Measurements from ENCODE around the gene FGF14. TPM values are rescaled to one million over a fixed set of nuclear protein-coding genes. Genes with fewer than 3 reads are reported as not detected.

FGF14 gene
- total RNA-seq, 1 experiment from 2014 or later = 0.22 TPM

GRCh38 chr13:101747039-101747438 lies 654.8 kb downstream of the FGF14 start:
- no peaks in the 10 kb centered on the region for H3K23me2 ChIP-seq (ENCODE audit: insufficient read length, low read depth, low read length, poor library complexity, severe bottlenecking)
- no peak overlapping the region for H2BK5ac ChIP-seq (ENCODE audit: insufficient read length, low read length)
- no peak overlapping the region for H2AFZ ChIP-seq (ENCODE audit: low read length)
- no peak overlapping the region for H4K91ac ChIP-seq (ENCODE audit: insufficient read length, low read depth, low read length)
- Mint-ChIP-seq H3K4me1 (peaks cover 4 to 6% of the 10 kb centered on the region in 2 experiments; a peak in 3 of 4 replicates), H3K9me3 (no peaks in the 10 kb centered on the region), H3K27ac (no peak overlapping the region), H3K4me3 (no peak overlapping the region), H3K36me3 (ENCODE audit: insufficient read depth in 1 of 3, low read depth in 3 of 3) (no peaks in the 10 kb centered on the region), H3K27me3 (ENCODE audit: low read depth) (no peaks in the 10 kb centered on the region)
- no peak for TF ChIP-seq CTCF (conservative IDR thresholded peaks at IDR 0.05)
- no peaks in the 10 kb centered on the region for H3K79me1 ChIP-seq (ENCODE audit: insufficient read depth, low read depth, low read length, poor library complexity, severe bottlenecking)
- no peak overlapping the region for H3K18ac ChIP-seq (ENCODE audit: insufficient read length, low read depth, low read length)
- no peak overlapping the region for H3T11ph ChIP-seq (ENCODE audit: low read length)
- no peak overlapping the region for H2BK20ac ChIP-seq (ENCODE audit: low read depth, low read length, poor library complexity, severe bottlenecking)
- H3K4me1 ChIP-seq (ENCODE audit: insufficient read depth, low read length) = peaks cover 3% of the 10 kb centered on the region; the same call in 1 of the 2 replicates
- no peaks in the 10 kb centered on the region for H3K9me3 ChIP-seq (ENCODE audit: control insufficient read depth, low read depth, low read length)
- H4K5ac ChIP-seq (ENCODE audit: insufficient read length, low read depth, low read length) = no peak overlapping the region
- no peak overlapping the region for H3K4me2 ChIP-seq (ENCODE audit: insufficient read depth, insufficient read length, low read length)
- H4K8ac ChIP-seq (replicated peaks; ENCODE audit: insufficient read length, low read depth, low read length) = no peak overlapping the region
- no peak overlapping the region for H3K27ac ChIP-seq (ENCODE audit: insufficient read length, low read depth, low read length)
- no peak for DNase-seq
- H2BK12ac ChIP-seq (ENCODE audit: insufficient read length, low read depth, low read length) = no peak overlapping the region
- no peak overlapping the region for H3K4ac ChIP-seq (ENCODE audit: low read depth, low read length)
- H3K23ac ChIP-seq (ENCODE audit: insufficient read length, low read depth, low read length) = no peak overlapping the region
- no peak overlapping the region for H3K9ac ChIP-seq (ENCODE audit: extremely low read depth, insufficient read length, low read length)
- no peak overlapping the region for H2BK120ac ChIP-seq (ENCODE audit: low read depth, low read length, poor library complexity, severe bottlenecking)
- H2BK15ac ChIP-seq (ENCODE audit: low read depth, low read length) = no peak overlapping the region
- no peaks in the 10 kb centered on the region for H4K20me1 ChIP-seq (ENCODE audit: control insufficient read depth, insufficient read depth, insufficient read length)
- H3K14ac ChIP-seq (ENCODE audit: insufficient read depth, low read length) = no peak overlapping the region
- H3K56ac ChIP-seq (ENCODE audit: insufficient read length, low read depth, low read length) = no peak overlapping the region
- no peak overlapping the region for H2AK5ac ChIP-seq (ENCODE audit: insufficient read length, low read length)
- no peaks in the 10 kb centered on the region for H3K27me3 ChIP-seq (ENCODE audit: insufficient read depth, low read length)
- no peaks in the 10 kb centered on the region for H3K79me2 ChIP-seq (ENCODE audit: insufficient read depth, low read length)
- no CpG with 5 or more reads among the region's 1 CpG for WGBS (ENCODE audit: extremely low coverage, insufficient read length, low lambda C conversion rate)

Data from H9 (cell line).